GM18517 (cell line): ENCODE results near the gene CSTB.

Experiments
- ATAC-seq: cut with Tn5 transposase; IDR thresholded peaks from one replicate; pipeline ENCODE4 v1.9.1; 2021; ENCODE audit warnings: mild to moderate bottlenecking, moderate library complexity; ENCODE audit not compliant: unreplicated experiment

CSTB gene

GRCh38 chr21:43793243-43793642 is 17.1 kb upstream of the CSTB start:
- ATAC-seq, result no peak

- ATAC-seq, result no peak
Measured at GRCh38 chr21:43792406-43792805, 16.3 kb upstream of the CSTB start.

GRCh38 chr21:43790010-43790524 is 14.0 kb upstream of the CSTB start:
- no peak for ATAC-seq

DNA sequence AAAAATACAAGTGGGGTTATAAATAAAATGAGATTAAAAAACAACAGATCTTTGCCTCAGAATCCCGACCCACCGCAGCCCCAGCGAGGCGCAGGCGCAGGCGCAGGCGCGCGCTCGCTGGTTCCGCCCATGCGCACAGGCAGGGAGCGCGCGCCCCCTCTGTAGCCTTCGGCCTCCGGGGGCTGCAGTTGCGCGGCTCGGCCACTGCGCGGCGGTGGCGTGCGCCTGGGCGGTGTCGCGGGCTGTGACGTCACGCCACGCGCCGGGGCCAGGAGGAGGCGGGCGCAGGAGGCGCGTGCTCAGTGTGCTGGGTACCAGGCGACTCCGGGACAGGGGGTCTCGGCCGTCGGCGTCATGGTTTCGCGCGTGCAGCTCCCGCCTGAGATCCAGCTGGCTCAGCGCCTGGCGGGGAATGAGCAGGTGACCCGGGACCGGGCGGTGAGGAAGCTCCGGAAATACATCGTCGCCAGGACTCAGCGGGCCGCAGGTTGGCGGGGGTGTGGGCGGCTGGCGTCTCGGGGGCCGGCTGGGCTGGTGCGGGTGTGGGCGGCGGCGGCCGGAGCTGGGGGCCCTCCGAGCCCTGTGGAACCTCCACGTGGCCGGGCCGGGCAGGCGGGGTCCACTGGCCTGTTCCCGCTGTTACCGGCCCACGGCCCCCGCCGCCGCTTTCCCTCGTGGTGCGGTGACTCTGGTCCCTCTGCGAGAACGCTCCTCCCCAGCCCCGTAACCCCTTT is 13.3 kb upstream of the CSTB start, which contains the start of gene RRP1:
Gene RRP1, plus strand, starts transcription at position 302 of the 734 bp plus-strand sequence. Its CDS starts 53 bp downstream, at position 355.
- ATAC-seq, result peak; percentile 87

DNA sequence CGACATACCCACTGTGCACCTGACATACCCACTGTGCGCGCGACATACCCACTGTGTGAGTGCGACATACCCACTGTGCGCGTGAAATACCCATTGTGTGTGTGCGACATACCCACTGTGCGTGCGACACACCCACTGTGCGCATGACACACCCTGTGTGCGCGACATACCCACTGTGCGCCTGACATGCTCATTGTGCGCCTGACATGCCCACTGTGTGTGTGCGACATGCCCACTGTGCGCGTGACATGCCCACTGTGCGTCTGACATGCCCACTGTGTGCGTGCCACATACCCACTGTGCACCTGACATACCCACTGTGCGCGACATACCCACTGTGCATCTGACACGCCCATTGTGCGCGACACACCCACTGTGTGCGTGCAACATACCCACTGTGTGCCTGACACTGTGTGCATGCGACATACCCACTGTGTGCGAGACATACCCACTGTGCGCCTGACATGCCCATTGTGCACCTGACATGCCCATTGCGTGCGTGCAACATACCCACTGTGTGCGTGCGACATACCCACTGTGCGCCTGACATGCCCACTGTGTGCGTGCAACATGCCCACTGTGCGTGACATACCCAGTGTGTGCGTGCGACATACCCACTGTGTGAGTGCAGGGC is 10.8 kb upstream of the CSTB start:
- ATAC-seq, result no peak

DNA sequence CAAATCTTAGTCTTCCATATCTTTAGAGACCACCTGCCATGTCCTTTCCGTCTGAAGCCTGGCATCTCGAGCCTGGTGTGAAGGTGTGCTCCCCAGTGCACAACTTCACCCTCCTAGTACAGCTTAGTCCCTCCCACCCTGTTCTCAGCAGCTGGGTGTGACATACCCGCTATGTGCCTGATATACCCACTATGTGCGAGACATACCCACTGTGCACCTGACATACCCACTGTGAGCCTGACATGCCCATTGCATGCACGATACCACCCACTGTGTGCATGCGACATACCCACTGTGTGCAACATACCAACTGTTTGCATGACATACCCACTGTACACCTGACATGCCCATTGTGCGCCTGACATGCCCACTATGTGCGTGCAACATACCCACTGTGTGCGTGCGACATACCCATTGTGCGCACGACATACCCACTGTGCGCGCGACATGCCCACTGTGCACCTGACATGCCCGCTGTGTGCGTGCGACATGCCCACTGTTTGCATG is 10.2 kb upstream of the CSTB start:
- ATAC-seq, result no peak

GRCh38 chr21:43785134-43785533 is 9.0 kb upstream of the CSTB start:
- no peak for ATAC-seq

DNA sequence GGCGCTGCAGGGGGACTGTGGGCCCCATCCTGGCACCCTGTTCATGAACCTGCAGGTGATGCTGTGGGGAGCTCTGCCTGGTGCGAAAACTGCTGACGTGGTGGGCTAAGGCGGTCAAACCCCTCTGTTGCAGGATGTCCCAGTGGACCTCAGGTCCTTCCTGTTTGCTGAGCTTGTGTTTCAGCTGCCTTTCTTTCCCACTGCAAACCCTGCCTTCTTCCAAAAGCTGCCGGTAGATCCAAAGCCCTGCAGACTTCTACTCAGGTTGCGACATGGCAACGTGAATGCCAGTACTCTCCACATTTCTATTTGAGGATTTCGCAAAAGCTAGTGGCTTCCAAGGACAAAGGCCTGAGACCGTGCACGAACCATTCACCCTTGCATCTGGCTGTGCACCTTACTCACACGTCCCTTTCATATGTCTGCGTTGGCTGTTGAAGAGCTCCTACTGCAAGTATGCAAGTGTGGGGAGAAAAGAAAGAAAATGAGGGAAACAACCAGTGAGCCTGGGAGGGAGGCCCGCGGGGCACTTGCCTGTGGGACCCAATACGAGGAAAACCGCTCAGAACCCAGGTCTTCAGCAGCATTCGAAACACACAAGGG is 7.1 kb upstream of the CSTB start:
- ATAC-seq, result no peak

GRCh38 chr21:43782431-43783097 is 6.5 kb upstream of the CSTB start:
- ATAC-seq, result no peak

DNA sequence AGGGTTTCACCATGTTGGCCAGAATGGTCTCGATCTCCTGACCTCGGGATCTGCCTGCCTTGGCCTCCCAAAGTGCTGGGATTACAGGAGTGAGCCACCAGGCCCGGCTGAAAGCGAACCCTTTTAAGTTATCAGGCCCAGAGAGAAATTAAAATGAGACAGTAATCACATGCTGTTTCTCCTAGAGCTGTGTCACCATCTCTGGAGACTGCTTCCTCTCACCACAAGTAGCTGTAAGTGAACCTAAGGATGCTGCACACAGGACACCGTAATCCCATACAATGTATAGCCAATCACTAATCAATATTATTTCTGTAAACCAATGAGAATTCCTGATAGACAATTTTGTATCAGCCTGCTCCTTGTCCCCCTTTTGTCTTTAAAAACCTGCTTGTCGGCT is 5.7 kb upstream of the CSTB start:
- no peak for ATAC-seq

GRCh38 chr21:43779660-43780059 is 3.6 kb upstream of the CSTB start:
- no peak for ATAC-seq

DNA sequence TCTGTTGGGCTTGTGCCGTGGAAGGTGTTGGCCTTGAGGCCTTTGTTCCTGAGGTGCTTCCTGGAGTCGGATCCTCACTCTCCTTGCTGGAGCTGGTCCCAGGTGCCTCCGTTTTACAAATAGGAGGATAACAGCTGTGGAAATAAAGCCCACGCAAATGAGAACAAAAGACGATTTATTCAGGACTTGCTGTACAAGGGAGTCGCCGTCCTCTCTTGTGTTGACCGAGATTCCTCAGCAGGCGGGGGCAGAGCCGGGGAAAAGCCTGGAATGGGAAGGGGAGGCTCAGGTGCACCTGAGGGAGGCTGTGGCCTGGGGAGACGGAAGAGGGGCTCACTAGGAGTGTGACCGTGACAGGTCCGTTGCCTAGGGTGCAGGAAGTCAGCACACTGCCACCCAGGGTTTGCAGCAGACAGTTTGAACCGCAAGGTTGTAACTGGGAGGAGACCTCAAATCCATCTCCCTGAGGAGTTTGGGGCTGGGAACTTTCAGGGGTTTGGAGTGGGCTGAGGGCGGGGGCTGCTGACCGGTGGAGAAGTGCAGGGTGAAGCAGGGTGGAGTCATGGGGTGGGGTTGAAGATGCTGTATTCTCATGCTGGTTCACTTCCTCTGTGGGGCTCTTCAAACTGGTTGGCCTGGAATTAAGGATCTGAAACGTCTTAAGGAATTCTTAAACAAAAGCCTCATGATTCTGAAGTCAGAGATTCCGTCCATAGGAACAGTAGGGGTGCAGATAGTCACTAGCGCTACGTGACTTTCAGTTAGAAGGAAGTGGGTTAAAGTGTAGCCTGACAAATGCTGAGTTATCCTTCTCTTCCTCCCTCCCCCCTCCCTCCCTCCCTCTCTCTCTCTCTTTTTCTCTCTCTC is 2.6 kb upstream of the CSTB start:
- ATAC-seq, result no peak

GRCh38 chr21:43777953-43778352 is 1.8 kb upstream of the CSTB start:
- no peak for ATAC-seq

DNA sequence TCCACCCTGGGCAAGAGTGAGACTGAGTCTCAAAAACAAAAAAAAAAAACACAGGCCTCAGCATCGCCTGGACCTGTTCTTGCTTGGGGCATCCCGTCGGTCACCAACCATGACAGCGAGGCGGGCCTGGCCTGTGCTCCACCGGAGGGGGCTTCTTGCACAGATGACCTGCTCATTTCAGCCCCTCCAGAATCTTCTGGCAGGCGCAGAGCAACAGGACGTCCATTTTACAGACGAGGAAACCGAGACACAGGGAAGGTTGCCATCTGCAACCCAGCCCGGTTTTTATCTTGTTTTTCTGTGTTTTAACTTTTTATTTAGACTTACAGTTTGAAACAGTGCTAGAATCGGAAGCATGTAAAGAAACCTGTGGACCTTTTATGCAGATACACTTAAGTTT is 918 bp downstream of the CSTB start:
- ATAC-seq, result no peak

DNA sequence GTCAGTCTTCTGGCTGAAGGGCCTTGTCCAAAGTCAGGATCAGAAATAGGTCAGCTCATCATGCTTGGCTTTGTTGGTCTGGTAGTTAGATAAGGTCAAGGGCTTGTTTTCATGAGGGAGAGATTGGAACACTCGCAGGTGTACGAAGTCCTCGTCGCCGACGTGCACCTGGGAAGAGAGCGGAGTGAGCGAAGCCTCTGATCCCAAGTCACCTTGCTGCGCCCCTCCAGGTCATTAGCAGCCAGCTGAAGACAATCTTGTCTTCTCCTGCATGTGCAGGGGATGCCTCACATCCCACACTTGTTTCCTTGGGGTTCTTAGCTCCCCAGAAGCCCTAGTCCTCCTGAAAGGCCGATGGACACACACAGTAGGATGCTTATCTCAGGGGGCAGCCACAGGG is 1.9 kb downstream of the CSTB start:
- ATAC-seq, result no peak

DNA sequence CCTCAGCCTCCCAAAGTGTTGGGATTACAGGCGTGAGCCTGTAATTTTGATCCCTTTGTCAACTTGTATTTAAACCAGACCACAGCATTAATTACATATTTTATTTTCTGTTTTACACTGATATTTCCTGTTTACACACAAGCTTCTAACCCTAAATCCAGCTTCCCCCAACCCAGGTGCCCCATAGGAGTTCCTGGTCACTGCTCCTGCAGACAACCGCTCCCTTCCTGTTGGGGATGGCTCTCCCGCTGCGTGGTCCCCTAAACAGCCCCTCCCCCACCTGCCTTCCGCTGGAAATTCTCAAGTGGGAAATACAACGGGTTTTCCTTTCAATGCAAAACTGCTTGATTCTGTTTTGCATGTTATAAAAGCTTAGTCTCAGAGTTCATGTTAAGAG is 3.7 kb downstream of the CSTB start:
- ATAC-seq, result no peak

DNA sequence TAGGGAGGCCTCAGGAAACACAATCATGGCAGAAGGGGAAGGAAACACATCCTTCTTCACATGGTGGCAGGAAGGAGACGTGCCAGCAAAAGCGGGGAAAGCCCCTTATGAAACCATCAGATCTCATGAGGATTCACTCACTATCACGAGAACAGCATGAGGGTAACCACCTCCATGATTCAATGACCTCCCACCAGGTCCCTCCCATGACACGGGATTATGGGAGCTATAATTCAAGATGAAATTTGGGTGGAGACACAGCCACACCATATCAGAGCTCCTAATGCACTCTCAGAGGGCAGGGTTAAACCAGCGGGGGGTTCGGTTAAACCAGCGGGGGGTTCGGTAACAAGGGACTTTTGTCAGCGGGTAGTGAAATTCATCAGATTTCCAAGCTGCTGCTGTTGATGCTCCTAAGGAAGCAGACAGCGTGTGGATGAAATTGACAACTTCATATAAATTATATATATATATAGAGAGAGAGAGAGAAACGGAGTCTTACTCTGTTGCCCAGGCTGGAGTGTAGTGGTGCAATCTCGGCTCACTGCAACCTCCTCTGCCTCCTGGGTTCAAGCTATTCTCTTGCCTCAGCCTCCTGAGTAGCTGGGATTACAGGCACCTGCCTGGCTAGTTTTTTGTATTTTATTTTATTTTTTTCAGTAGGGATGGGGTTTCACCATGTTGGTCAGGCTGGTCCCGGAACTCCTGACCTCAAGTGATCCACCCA is 4.2 kb downstream of the CSTB start:
- ATAC-seq, result no peak

GRCh38 chr21:43771199-43771675 is 4.9 kb downstream of the CSTB start:
- ATAC-seq, result no peak

DNA sequence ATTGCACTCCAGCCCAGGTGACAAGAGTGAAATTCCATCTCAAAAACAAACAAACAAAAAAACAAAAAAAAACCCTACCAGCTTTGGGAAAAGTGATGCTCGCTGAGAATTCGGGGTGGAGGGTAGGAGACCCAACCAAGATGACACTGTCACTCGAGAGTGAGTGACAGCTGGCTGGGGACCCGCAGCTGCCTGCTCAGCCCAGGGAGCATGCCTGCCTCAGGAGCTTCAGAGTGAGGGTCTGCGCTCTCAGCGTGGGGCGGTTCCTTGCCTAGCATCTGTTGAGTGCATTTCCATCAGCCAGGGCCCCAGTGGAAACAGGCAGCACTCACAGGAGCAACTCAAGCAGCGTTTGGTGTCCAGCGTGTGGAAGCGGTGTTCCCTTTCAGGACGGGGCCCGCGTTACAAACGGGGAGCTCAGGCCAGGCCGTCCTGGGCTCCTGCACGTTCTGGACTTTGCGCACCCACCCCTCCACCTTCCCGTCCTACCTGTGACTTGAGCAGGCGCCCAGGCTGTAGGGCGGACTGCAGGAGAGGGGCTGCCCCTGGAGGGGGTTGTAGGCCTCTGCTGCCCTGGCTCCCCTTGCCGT is 5.9 kb downstream of the CSTB start:
- ATAC-seq, result no peak
